ENCODE results near the gene MTHFD2L. TPM values are rescaled to one million over a fixed set of nuclear protein-coding genes. Genes with fewer than 3 reads are reported as not detected.

The MTHFD2L gene
- total RNA-seq, 1 experiment from 2014 or later = 9.4 TPM

DNA sequence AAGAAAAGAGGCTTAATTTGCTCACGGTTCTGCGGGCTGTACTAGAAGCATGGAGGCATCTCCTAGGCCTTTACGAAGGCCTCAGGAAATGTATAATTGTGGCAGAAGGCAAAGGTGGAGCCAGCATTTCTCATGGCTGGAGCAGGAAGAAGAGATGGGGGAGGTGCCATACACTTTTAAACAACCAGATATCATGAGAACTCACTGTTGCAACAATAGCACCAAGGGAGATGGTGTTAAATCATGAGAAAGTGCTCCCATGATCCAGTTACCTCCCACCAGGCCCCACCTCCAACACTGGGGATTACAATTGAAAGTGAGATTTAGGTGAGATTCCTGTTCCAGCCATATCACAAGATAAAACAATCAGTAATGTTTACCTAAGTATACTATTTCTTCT is 45.5 kb downstream of the MTHFD2L start:
- no peak for DNase-seq (ENCODE audit: low spot score)
- CTCF ChIA-PET = no interaction called here
- POLR2A ChIA-PET = no interaction called here
- H3K4me1 Mint-ChIP-seq = peaks cover 11% of the 10 kb centered on the region
- H3K27ac Mint-ChIP-seq = no peak overlapping the region
- ATAC-seq = no peak
- no peaks in the 10 kb centered on the region for H3K9me3 Mint-ChIP-seq
- H3K4me3 Mint-ChIP-seq = no peak overlapping the region
- TF ChIP-seq ZNF219 (CRISPR knock-in tag; IDR thresholded peaks at IDR 0.05; ENCODE audit: borderline replicate concordance) = no peak
- no peak for TF ChIP-seq FOXP1 (CRISPR knock-in tag; IDR thresholded peaks at IDR 0.05; ENCODE audit: borderline replicate concordance)
- TF ChIP-seq, protein P1, sequence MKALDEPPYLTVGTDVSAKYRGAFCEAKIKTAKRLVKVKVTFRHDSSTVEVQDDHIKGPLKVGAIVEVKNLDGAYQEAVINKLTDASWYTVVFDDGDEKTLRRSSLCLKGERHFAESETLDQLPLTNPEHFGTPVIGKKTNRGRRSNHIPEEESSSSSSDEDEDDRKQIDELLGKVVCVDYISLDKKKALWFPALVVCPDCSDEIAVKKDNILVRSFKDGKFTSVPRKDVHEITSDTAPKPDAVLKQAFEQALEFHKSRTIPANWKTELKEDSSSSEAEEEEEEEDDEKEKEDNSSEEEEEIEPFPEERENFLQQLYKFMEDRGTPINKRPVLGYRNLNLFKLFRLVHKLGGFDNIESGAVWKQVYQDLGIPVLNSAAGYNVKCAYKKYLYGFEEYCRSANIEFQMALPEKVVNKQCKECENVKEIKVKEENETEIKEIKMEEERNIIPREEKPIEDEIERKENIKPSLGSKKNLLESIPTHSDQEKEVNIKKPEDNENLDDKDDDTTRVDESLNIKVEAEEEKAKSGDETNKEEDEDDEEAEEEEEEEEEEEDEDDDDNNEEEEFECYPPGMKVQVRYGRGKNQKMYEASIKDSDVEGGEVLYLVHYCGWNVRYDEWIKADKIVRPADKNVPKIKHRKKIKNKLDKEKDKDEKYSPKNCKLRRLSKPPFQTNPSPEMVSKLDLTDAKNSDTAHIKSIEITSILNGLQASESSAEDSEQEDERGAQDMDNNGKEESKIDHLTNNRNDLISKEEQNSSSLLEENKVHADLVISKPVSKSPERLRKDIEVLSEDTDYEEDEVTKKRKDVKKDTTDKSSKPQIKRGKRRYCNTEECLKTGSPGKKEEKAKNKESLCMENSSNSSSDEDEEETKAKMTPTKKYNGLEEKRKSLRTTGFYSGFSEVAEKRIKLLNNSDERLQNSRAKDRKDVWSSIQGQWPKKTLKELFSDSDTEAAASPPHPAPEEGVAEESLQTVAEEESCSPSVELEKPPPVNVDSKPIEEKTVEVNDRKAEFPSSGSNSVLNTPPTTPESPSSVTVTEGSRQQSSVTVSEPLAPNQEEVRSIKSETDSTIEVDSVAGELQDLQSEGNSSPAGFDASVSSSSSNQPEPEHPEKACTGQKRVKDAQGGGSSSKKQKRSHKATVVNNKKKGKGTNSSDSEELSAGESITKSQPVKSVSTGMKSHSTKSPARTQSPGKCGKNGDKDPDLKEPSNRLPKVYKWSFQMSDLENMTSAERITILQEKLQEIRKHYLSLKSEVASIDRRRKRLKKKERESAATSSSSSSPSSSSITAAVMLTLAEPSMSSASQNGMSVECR (CRISPR knock-in tag; IDR thresholded peaks at IDR 0.05; ENCODE audit: borderline replicate concordance) = no peak
- TF ChIP-seq, protein P2, sequence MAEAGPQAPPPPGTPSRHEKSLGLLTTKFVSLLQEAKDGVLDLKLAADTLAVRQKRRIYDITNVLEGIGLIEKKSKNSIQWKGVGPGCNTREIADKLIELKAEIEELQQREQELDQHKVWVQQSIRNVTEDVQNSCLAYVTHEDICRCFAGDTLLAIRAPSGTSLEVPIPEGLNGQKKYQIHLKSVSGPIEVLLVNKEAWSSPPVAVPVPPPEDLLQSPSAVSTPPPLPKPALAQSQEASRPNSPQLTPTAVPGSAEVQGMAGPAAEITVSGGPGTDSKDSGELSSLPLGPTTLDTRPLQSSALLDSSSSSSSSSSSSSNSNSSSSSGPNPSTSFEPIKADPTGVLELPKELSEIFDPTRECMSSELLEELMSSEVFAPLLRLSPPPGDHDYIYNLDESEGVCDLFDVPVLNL (CRISPR knock-in tag; IDR thresholded peaks at IDR 0.05; ENCODE audit: borderline replicate concordance, low read depth) = no peak
- no peak for TF ChIP-seq TEAD4 (CRISPR knock-in tag; IDR thresholded peaks at IDR 0.05)
- TF ChIP-seq ATF1 (CRISPR knock-in tag; IDR thresholded peaks at IDR 0.05) = no peak
- TF ChIP-seq, protein P3, sequence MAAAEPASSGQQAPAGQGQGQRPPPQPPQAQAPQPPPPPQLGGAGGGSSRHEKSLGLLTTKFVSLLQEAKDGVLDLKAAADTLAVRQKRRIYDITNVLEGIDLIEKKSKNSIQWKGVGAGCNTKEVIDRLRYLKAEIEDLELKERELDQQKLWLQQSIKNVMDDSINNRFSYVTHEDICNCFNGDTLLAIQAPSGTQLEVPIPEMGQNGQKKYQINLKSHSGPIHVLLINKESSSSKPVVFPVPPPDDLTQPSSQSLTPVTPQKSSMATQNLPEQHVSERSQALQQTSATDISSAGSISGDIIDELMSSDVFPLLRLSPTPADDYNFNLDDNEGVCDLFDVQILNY (CRISPR knock-in tag; IDR thresholded peaks at IDR 0.05) = no peak
- TF ChIP-seq NR3C1 (CRISPR knock-in tag; conservative IDR thresholded peaks at IDR 0.05; ENCODE audit: low read depth) = no peak
- no peak for TF ChIP-seq GABPB1 (CRISPR knock-in tag; IDR thresholded peaks at IDR 0.05)
- TF ChIP-seq ZNF121 (CRISPR knock-in tag; IDR thresholded peaks at IDR 0.05) = no peak
- TF ChIP-seq NFYB (CRISPR knock-in tag; conservative IDR thresholded peaks at IDR 0.05; ENCODE audit: low read depth) = no peak
- no peak for TF ChIP-seq ZNF263 (CRISPR knock-in tag; IDR thresholded peaks at IDR 0.05; ENCODE audit: low read depth)
- no peak for TF ChIP-seq EMX1 (CRISPR knock-in tag; IDR thresholded peaks at IDR 0.05)
- no peak for TF ChIP-seq ZNF423 (CRISPR knock-in tag; IDR thresholded peaks at IDR 0.05)
- TF ChIP-seq, protein P4, sequence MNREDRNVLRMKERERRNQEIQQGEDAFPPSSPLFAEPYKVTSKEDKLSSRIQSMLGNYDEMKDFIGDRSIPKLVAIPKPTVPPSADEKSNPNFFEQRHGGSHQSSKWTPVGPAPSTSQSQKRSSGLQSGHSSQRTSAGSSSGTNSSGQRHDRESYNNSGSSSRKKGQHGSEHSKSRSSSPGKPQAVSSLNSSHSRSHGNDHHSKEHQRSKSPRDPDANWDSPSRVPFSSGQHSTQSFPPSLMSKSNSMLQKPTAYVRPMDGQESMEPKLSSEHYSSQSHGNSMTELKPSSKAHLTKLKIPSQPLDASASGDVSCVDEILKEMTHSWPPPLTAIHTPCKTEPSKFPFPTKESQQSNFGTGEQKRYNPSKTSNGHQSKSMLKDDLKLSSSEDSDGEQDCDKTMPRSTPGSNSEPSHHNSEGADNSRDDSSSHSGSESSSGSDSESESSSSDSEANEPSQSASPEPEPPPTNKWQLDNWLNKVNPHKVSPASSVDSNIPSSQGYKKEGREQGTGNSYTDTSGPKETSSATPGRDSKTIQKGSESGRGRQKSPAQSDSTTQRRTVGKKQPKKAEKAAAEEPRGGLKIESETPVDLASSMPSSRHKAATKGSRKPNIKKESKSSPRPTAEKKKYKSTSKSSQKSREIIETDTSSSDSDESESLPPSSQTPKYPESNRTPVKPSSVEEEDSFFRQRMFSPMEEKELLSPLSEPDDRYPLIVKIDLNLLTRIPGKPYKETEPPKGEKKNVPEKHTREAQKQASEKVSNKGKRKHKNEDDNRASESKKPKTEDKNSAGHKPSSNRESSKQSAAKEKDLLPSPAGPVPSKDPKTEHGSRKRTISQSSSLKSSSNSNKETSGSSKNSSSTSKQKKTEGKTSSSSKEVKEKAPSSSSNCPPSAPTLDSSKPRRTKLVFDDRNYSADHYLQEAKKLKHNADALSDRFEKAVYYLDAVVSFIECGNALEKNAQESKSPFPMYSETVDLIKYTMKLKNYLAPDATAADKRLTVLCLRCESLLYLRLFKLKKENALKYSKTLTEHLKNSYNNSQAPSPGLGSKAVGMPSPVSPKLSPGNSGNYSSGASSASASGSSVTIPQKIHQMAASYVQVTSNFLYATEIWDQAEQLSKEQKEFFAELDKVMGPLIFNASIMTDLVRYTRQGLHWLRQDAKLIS (CRISPR knock-in tag; IDR thresholded peaks at IDR 0.05; ENCODE audit: borderline replicate concordance) = no peak
- TF ChIP-seq, protein P5, sequence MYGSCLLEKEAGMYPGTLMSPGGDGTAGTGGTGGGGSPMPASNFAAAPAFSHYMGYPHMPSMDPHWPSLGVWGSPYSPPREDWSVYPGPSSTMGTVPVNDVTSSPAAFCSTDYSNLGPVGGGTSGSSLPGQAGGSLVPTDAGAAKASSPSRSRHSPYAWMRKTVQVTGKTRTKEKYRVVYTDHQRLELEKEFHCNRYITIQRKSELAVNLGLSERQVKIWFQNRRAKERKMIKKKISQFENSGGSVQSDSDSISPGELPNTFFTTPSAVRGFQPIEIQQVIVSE (CRISPR knock-in tag; IDR thresholded peaks at IDR 0.05; ENCODE audit: borderline replicate concordance) = no peak
- TF ChIP-seq CREB1 (CRISPR knock-in tag; IDR thresholded peaks at IDR 0.05) = no peak
- TF ChIP-seq ETV6 (CRISPR knock-in tag; IDR thresholded peaks at IDR 0.05) = no peak
- TF ChIP-seq, protein P6, sequence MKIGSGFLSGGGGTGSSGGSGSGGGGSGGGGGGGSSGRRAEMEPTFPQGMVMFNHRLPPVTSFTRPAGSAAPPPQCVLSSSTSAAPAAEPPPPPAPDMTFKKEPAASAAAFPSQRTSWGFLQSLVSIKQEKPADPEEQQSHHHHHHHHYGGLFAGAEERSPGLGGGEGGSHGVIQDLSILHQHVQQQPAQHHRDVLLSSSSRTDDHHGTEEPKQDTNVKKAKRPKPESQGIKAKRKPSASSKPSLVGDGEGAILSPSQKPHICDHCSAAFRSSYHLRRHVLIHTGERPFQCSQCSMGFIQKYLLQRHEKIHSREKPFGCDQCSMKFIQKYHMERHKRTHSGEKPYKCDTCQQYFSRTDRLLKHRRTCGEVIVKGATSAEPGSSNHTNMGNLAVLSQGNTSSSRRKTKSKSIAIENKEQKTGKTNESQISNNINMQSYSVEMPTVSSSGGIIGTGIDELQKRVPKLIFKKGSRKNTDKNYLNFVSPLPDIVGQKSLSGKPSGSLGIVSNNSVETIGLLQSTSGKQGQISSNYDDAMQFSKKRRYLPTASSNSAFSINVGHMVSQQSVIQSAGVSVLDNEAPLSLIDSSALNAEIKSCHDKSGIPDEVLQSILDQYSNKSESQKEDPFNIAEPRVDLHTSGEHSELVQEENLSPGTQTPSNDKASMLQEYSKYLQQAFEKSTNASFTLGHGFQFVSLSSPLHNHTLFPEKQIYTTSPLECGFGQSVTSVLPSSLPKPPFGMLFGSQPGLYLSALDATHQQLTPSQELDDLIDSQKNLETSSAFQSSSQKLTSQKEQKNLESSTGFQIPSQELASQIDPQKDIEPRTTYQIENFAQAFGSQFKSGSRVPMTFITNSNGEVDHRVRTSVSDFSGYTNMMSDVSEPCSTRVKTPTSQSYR (CRISPR knock-in tag; IDR thresholded peaks at IDR 0.05) = no peak
- no peaks in the 10 kb centered on the region for H3K27me3 Mint-ChIP-seq (ENCODE audit: low read depth)
- H3K36me3 Mint-ChIP-seq = no peaks in the 10 kb centered on the region
